Activated CD4-positive, alpha-beta T cell treated with anti-CD3 and anti-CD28 coated beads for 1 hour (primary cell): ENCODE results near the gene VIPR2.

Experiments
- DNase-seq: peaks from one replicate; pipeline ENCODE4 v3.0.0-alpha.2; 2020

Gene VIPR2

GRCh38 chr7:159035571-159036073 lies 109.0 kb downstream of the VIPR2 start:
- DNase-seq: no peak

- DNase-seq: no peak
Measured at GRCh38 chr7:159034988-159035387, 109.7 kb downstream of the VIPR2 start.

- no peak for DNase-seq
Measured at GRCh38 chr7:159034394-159034793, 110.3 kb downstream of the VIPR2 start.

DNA sequence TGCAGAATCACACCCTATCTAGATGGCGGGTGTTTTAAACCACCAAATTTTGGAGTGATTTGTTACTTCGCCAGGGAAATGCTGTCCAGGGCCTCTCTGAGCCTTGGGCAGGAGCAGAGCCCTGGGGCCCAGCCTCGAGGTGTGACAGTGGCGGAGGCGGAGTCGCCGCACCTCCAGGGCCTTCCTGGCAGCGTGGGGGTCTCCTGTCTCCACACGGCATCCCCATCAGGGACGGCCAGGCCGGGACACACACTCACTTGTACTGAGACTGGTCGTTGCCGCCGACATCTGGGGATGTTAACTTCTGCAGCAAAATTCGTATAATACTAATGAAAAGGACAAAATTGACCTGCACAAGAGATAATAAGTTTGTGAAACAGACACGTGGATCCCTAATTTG lies 110.7 kb downstream of the VIPR2 start:
- no peak for DNase-seq

DNA sequence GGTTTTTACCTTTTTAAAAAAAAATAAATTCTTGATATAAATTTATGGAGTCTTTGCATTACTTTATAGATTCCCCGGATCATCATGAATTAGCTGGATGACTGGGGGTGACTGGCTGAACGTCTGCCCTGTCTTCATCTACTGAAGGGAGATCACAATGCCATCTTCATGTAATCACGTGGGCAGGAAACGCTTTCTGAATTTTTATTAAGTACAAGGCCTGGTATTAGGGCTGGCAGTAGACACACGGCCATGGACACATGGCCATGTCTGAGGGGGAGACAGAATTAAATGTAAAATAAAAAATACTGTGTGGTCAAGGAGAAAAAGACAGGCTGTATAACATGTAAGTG lies 111.2 kb downstream of the VIPR2 start:
- no peak for DNase-seq

- DNase-seq: no peak
Measured at GRCh38 chr7:159032753-159033472, 111.8 kb downstream of the VIPR2 start.

- DNase-seq: no peak
Measured at GRCh38 chr7:159032322-159032721, 112.3 kb downstream of the VIPR2 start.

DNA sequence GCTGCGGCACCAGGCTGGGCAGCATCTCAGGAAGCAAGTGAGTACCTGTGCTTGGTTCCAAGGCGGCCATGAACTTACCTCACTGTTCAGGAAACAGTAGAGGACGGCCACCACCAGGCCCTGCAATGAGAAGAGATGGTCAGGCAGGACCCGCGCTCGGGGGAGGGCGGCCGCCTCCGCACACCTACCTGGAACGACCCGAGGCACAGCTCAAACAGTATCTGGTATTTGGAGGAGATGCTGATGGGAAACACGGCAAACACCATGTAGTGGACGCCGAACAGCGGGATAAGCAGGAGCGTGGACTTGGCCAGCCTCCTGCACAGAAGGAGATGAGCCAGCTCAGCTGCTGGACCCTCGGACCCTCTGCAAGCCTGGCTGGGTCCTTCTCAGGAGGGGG lies 112.9 kb downstream of the VIPR2 start:
- no peak for DNase-seq

DNA sequence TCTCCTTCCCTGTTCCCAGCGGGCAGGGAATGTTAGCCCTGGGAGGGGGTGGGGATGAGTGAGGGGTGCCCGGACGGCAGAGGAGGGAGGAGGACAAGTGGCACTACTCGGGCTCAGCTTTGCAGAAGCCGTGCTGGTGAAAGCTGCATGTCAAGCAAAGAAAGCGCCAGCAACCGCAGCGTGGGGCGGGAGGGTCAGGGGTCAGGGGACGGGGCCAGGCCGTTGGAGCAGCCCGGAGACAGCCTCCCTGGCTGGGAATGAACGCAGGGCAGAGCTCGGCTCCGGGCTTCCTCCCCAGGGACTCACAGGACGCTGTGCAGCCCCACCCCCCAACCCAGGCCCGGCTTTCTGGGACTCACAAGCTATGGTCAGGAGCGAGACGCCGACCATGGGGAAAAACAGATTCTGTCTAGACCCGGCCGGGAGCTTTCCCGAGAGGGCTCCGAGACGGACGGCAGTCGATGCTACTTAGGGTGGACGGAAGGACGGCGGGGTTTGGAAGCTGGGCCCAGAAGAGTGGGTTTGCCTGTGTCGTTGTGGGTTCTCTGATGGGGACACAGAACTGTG lies 113.4 kb downstream of the VIPR2 start:
- no peak for DNase-seq

- DNase-seq: no peak
Measured at GRCh38 chr7:159030490-159031134, 114.1 kb downstream of the VIPR2 start.

GRCh38 chr7:159028508-159029401 lies 115.9 kb downstream of the VIPR2 start:
- DNase-seq: no peak

DNA sequence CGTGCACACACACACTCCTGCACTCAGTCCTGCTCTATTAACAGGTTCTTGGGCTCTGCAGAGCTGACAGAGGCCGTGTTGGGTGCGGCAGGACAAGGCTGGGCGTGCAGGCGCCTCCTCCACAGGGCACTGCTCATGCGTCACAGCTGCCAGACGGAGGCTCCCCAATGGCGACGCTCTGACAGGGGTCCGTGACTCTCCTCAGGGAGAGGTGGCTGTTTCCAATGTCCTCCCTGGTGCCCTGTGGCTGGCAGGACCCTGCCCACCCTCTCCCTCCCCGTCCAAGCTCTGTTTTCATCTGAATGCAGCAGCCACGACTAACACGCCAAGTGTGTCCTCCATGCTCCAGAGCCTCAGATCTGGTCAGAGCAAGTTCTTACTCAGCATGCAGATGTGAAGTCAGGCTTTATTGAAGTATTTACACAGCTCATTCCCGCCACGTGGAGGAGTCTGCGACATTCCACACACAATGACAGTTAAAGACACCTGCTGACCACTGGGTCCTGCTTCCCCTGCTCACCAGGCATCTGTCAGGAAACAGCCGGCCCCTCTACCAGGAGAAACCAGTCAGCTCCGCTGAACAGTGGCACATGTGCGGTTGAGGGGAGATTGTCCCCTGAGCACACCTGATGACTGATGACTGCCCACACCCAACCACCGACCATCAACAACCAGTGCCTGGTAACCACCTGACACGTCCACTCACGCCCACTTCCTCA lies 116.7 kb downstream of the VIPR2 start:
- DNase-seq: no peak

DNA sequence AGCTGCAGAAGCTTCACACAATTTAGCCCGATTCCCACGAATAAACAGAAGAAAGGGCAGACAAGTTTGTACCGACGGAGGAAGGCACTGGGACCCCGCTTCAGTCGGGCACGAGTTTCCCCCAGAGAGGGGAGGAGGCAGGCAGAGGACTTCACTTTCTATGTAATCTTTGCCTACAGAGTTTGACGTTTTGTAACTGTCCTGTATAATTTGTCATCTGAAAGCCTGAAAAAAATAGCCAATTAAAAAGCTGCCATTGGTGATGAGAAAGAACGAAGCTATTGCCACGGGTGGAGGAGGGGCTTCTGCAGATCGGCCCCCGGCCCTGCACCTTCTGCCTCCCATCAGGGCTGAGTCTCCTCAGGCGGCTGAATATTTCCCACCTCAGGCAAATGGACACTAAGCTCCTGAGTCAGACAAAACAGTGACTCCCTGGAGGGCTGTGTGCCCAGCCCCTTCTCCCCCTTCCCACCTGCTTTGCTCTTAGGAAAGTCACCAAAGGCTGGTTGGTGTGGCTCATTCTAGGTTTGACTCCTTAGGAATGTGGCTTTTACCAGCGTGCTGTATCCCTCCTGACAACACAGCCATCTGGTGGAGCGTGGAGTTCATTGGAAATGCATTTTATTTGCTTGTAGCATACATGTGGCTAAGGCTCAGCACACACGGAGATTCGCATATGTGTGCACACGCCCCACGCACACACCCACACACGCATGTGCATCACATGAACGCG lies 117.4 kb downstream of the VIPR2 start:
- DNase-seq: no peak

DNA sequence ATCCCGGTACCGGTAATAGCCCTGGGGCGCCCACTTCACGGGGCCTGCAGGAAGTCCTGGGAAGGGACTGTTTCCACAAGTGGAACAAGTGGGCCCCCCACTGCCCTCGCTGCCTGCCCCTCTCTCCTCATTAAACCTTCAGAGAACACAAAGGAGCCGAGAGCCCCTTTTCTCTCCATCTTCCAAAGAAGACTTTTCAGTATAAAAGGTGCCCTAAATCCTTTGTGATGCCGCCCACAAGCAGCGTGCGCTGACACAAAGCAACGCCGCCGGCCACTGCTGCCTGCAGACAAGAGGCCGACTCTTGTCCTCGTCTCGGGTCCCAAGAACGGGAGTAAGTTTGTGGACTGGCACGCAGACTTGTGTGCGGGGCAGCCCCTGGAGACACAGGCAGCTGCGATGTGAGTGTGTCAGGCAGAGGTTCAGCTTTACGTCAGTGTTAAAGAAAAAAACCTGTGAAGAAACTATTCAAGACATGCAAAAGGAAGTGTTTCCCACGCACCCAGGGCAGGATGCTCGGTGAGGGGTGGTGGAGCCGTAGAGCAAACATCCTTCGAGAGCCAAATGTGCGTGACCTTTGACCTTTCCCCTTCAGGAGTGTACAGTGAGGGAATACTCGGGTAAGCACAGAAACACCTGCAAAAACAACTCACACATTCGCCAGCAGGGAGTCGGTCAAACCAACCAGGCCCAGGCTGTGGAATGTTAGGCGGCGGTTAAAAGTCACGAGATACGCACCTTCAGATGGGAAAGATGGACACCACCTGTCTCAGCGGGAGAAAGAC lies 118.2 kb downstream of the VIPR2 start:
- DNase-seq: no peak

DNA sequence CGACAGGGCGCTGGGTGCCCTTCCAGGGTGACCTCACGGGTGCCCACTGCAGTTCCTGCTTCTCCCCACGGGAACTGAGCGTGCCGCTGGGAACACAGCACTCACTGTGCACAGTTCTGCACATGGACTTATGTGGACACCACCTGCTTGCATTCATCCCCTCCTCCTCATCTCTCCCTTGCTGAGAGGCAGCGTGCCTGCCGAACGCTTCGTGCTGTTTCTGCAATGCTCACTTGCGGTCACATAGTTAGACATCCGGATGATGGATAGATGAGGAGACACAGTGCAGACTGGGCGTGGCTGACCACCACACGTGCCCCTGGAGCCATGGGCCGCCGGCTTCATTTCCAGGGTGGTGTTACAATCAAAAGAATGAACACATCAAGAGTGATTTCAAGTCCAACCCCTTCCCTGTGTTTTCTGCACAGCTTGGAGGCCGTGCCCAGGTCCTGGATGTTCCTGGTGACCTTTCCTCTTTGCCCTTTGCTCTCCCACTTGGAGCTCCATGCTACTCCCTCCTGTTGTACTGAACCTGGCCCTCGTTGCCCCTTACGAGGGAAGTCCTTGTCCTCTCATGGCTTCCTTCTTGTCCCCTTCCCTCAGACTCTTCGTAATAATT lies 119.4 kb downstream of the VIPR2 start:
- no peak for DNase-seq

- no peak for DNase-seq
Measured at GRCh38 chr7:159024280-159024951, 120.3 kb downstream of the VIPR2 start.

GRCh38 chr7:159023746-159024145 lies 120.9 kb downstream of the VIPR2 start:
- DNase-seq: no peak

DNA sequence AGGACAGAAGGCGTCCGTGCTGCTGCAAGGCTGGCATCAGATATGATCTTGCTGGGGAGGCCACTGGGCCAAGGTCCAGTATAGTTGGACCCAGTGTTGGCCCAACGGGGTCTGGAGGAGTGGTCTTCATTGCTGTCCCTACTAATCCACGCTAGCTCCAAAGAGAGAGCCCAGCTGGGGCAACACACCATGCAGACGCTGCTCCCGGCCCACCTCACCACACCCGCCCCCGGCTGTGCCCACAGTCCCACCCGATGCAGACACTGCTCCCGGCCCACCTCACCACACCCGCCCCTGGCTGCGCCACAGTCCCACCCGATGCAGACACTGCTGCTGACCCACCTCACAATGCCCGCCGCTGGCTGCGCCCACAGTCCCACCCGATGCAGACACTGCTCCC lies 121.5 kb downstream of the VIPR2 start:
- DNase-seq: no peak

DNA sequence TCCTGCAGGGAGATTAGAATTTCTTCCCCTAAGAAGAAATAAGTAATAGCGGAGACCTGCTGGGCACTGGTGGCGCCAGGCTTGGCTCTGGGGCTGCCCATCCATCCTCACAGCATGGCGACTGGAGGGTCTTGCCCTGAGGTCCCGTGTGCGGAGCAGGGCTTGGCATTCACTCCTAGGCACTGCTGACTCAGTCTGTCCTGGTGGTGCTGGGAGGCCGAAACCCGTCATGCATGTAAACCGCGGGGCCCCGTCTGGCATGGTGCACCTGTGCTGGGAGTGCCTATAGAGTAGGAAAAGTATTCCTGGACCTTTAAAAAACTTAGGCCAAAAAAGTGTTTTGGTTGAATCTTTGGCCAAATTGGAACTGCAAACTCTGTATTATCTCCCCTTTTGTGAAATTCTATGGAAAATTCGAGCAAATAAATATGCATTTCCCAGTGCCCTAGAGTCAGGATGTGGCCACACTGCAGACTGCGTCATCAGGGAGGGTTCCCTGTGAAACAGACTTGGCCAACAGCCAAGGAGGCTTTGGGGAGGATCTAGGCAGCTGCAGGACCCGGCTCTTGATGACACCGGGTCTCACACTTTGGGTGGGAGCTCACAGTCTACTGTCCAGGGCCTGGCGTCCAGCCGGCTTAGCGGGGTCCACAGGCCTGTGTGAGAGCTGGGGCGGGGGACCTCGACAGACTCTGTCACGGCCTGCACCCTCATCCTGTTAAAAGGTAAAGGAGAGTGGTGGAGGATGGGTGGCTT lies 122.3 kb downstream of the VIPR2 start:
- DNase-seq: no peak
